Measurements from ENCODE around the gene TMCC2.
"Not testable (repeated sequence)": the region's sequence is repeated elsewhere in the genome, so short reads cannot be mapped to it uniquely, and the experiment has no call there.

Gene TMCC2

GRCh38 chr1:205280666-205281395, 53.1 kb downstream of the TMCC2 start:
- DNase-seq (ENCODE audit: low spot score): not testable (repeated sequence)

DNA sequence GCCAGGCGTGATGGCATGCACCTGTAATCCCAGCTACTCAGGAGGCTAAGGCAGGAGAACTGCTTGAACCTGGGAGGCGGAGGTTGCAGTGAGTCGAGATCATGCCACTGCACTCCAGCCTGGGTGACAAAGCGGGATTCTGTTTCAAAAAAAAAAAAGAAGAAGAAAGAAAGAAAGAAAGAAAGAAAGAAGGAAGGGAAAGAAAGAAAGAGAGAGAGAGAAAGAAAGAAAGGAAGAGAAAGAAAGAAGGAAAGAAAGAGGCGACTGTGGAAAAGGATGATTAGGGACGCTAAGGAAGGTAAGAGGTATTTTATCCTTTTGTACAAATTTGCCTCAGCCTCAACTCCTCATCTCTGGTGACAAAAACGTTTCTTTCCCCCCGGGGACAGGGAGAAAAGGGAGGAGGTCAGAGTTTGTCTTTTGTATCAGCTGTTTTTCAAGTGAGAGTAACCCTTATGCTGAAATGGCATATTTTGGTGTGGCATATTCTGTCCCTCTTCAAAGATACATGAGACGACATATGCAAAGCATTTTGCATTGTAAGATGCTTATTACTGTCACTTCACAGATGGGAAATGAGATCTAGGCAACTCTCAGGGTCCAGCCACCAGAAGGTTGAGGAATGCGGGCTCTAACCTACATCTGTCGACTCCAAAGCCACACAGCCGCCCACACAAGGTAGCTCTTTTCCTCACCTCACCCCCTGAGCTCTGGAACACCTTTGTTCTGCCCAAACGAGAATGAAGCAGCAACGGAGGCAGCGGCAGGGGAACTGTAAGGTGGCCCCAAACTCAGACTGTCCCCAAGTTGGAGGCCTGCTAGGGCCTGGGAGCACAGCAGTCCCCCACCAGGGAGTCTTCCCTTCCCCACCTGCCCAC, 55.8 kb downstream of the TMCC2 start:
- peak; percentile 48 for DNase-seq (ENCODE audit: low spot score)

- DNase-seq (ENCODE audit: low spot score): peak; percentile 91
Measured at GRCh38 chr1:205284420-205285144, 56.8 kb downstream of the TMCC2 start.

- DNase-seq (ENCODE audit: low spot score): peak; percentile 87
Measured at GRCh38 chr1:205285381-205286101, 57.8 kb downstream of the TMCC2 start.

- peak; percentile 85 for DNase-seq (ENCODE audit: low spot score)
Measured at GRCh38 chr1:205286335-205286950, 58.7 kb downstream of the TMCC2 start.

GRCh38 chr1:205287076-205287475, 59.3 kb downstream of the TMCC2 start:
- peak; percentile 39 for DNase-seq (ENCODE audit: low spot score)

DNA sequence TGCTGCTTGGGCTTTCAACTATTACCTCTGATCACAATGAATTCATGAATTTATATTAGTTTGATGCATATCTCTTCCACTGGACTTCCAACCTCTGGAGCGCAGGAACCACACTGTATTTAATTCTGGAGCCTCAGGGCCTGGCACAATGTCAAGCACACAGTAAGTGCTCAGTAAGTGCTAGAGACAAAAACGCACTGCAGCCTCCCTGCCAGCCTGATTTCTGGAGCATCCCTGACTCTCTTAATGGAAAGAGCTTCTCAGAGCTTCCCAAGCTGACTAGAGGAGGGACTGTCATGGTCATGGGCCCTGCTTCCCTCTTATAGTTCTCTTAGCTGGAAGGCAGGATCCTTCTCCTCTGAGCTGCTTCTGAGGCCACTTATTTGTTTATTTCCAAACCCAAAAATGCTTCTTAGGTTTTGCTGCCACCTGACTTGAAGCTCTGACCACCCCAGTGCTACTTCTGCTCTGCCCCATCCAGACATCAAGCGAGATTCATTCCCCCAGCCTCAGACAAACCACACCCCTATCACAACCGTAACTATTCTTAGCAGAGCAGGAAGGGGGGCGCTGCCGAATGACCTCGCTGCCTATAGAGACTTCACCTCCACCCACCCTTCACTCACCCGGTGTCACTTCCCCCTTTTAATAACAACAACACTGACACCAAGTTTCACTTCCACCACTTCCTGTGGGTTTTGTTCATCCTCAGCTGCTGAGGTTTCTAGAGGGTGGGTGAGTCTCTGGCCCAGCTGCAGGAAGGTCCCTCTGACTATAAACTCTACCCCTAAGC, 60.2 kb downstream of the TMCC2 start:
- peak; percentile 100 for DNase-seq (ENCODE audit: low spot score)

- DNase-seq (ENCODE audit: low spot score): no peak
Measured at GRCh38 chr1:205291596-205291995, 63.9 kb downstream of the TMCC2 start.

DNA sequence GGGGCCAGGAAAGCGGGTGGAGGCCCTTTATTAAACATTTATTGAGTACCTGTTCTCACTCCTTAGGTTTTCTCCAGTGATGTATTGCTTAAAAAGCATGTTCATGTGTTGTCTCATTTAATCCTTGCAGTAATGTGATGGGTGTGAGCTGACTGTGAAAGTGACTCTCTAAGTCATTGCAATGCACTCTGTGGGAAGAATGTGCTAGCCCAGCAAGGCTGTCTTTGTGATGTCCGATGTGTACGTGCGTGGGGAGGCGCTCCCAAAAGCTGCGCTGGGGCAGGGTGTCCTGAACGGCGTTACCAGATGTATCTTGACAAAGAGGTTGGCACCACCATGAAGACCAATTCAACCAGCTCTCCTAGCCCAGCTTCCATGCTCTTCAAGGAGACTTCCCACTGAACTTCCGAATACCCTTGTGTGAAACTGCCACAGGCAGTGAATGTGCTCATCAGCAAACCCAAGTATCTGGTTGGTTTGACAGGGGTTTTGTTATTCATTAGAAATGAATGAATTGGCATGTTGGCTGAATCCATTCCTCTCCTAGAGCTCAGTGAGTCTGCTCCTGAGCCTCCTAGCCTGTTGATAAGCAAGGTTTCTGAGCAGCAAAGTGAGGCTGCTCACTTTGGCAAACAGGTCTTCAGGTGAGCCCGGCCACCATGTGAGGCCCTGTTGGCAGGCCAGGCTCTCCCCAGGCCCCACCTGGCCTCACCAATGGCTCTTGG, 65.8 kb downstream of the TMCC2 start:
- no peak for DNase-seq (ENCODE audit: low spot score)

GRCh38 chr1:205294175-205294917, 66.6 kb downstream of the TMCC2 start:
- no peak for DNase-seq (ENCODE audit: low spot score)

DNA sequence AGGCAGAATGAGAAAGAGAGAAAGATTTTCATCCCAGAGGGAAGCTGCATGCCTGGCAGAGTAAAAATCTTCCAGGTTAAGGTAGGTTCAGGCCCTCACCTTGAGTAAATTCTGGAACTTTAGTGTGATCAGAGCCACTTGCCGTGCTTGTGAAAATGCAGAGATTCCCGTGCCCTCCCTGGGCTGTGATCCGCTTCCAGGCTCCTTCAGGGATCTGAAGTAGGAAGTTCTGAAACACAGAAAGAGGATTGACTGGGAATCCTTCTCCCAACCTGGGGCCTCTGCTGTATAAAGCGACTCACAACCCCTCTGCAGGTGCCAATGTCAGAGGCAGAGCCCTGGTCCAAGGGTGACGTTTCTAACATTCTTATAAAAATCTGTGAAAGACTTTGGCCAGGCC, 67.2 kb downstream of the TMCC2 start:
- DNase-seq (ENCODE audit: low spot score): no peak

DNA sequence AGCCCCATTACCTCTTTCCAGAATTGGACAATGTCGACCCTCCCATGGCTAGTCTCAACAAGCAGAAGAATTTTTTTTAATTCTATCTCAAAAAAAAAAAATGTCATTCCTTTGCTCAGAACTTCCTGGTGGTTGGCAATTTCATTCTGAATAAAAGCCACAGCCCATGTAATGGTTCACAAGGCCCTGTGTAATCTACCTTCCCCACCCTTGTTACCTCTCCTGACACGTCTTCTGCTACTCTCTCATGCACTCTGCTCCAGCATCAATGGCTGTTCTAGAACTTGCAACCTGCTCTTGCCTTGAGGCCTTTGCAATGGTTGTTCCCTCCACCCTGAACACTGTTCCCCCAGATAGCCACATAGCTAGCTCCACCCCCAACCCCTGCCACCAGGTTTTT, 68.4 kb downstream of the TMCC2 start:
- no peak for DNase-seq (ENCODE audit: low spot score)

GRCh38 chr1:205297546-205298177, 69.9 kb downstream of the TMCC2 start:
- DNase-seq (ENCODE audit: low spot score): not testable (repeated sequence)

DNA sequence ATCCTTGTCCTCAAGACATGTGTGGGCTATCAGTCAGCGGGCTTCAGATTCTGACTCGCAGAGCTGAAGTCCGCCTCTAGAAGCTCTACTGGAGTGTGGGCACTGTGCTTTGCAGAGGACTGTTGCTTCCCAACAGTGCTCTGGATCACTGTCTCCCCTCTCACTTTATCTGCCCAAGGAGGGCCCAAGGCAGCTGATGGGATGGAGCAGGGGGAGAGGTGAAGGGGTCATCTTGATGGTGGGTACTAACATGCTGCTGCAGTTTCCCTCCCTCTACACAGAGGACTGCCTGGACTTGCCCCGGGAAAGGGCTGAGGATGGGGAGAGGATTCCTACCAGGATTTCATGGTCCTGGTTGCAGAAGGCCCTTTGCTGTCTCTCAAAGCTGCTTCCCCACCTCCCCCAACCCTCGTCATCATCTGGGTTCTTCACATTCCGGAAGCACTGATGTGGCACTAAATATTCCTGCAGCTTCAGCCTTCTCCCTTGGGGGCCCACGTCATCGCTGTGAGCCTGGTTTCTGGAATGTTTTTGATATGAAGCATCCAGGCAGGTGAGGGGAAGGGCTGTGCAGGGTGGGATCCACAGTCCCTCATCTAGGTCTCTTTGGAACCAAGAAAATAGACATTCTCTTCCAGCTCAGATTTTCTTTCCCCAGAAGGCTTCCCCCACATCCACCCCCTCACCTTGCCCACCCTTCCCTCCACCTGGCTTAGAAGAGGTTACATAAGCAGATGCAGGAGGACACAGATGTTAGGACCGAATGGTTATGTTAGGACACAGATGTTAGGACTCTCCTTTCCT, 70.6 kb downstream of the TMCC2 start:
- DNase-seq (ENCODE audit: low spot score): no peak

DNA sequence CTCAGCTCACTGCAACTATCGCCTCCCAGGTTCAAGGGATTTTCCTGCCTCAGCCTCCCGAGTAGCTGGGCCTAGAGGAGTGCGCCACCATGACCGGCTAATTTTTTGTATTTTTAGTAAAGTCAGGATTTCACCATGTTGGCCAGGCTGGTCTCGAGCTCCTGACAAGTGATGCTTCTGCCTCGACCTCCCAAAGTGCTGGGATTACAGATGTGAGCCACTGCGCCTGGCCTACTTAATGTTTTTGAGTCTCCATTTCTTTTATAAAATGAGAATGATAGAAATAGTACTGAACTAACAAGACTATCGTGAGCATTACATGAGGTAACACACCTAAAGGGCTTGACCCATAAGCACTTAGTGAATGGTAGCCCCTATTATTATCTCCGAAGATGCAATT, 72.4 kb downstream of the TMCC2 start:
- DNase-seq (ENCODE audit: low spot score): no peak

DNA sequence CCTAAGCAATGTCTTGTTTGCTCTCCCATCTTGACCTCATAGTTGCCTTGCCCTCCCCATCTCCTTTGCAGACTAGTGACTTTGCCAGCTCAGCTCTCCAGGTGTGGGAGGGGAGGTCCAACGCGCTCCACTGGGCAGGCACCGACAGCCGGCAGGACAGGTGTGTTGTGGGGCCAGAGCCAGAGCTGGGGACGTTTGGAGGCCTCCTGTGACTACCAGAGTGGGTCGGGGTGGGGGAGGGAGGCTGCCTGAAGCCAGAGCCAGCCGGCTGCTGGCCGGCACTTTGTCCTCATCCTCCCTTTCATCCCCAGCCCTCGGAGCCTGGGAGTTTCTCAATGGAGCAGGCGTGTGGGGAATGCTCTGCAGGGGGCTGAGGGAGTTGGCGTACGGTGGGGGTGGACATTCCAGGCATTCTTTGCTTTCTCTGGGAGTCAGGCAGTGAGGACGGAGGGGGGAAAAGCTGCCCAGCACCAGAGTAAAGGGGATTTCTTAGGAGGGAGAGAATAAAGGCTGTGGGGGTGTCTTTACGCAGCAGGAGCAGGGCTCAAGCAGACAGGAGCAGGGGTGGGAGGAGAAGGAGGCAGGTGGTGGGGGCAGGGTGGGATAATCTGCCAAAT, 73.6 kb downstream of the TMCC2 start:
- peak; percentile 67 for DNase-seq (ENCODE audit: low spot score)

DNA sequence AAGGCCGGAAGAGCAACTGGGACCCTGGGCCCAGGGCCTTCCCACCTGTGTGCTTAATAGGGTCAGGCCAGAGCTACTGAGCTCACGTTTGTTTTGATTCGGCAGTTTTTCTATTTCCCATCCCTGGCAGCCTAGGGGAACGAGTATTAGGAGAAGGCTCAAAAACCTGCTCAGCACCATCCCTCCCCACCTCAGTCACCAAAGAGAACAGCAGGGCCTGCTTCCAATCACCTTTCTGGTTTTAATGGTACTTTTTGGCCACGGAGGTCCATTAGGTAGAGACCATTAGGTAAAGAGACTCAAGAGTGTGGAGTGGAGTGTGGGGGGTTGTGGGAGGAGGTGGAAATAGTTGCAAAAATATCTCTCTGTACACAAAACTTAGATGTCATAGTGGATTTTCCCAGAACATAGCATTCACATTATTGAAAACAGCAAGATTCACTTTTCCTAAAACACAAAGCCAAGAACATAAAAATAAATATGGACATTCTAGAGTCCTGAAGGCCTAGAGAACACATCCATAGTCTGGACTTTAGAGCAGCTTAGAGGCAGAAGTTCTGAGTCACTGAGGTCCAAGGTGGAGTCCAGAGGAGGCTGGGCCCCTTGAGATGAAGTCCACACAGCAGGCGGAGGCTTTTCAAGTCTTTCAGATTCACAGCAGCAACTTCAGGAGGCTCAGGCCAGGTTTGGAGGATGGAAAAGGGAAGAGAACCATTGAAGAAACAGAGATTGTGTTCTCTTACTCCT, 74.3 kb downstream of the TMCC2 start:
- DNase-seq (ENCODE audit: low spot score): no peak
